B cell (primary cell): ENCODE results near the gene NPR3. TPM values are rescaled to one million over a fixed set of nuclear protein-coding genes. Genes with fewer than 3 reads are reported as not detected.

Experiments used
- ATAC-seq: fragments of 200-7000 bp; cut with Tn5 transposase; one replicate; pipeline ENCODE4 v1.10.0; 2021; ENCODE audit warnings: low read depth, mild to moderate bottlenecking, moderate number of reproducible peaks, moderate library complexity
- CTCF ChIA-PET: fragments of 350-600 bp; sonication (Branson Sonifier 250); formaldehyde crosslinking; loops from one replicate; lab custom pipeline; 2021; ENCODE audit warnings: antibody characterized with exemption, inconsistent platforms; lab: Charles Lee
- POLR2A ChIA-PET: fragments of 350-600 bp; sonication (Branson Sonifier 250); formaldehyde crosslinking; loops from one replicate; lab custom pipeline; 2021; ENCODE audit warnings: antibody characterized with exemption; lab: Charles Lee
- DNase-seq: peaks from one replicate; pipeline ENCODE4 v3.0.0; 2013
- H2AFZ ChIP-seq: 2 replicates; pipeline ENCODE4 v1.6.1; 2012; ENCODE audit warnings: mild to moderate bottlenecking, low read depth, low read length; ENCODE audit not compliant: insufficient read depth, poor library complexity, severe bottlenecking
- H3K27ac ChIP-seq, 2 donors: 1 replicate in 1 of 2; 2 replicates in 1 of 2; pipeline ENCODE4 v1.5.1; 2012 to 2013; ENCODE audit warnings: low read length in 2 of 2, mild to moderate bottlenecking in 2 of 2, moderate library complexity in 1 of 2
- H3K27me3 ChIP-seq, 4 experiments: fragments of 200-600 bp in 1 of 4; sonication (generic) in 1 of 4; replicated peaks in 1 of 4; 1 replicate in 2 of 4; 2 replicates in 2 of 4; pipeline versions ENCODE4 v1.6.1 to v1.7.0; 2013 to 2016; ENCODE audit warnings: low read length in 3 of 4, mild to moderate bottlenecking in 2 of 4, mixed read lengths in 1 of 4, moderate library complexity in 1 of 4; ENCODE audit not compliant: insufficient read depth in 4 of 4, control insufficient read depth in 3 of 4; ENCODE audit errors: control extremely low read depth in 1 of 4
- H3K36me3 ChIP-seq, 2 experiments: replicated peaks in 1 of 2; 1 replicate in 1 of 2; 2 replicates in 1 of 2; pipeline versions ENCODE4 v1.6.1 to v1.7.1; 2013; ENCODE audit warnings: low read length in 1 of 2; ENCODE audit not compliant: insufficient read depth in 2 of 2, control insufficient read depth in 1 of 2; ENCODE audit errors: control extremely low read depth in 1 of 2, extremely low read depth in 1 of 2
- H3K4me1 ChIP-seq, 2 donors: fragments of 200-600 bp in 1 of 2; sonication (generic) in 1 of 2; 1 replicate in 1 of 2; 2 replicates in 1 of 2; pipeline versions ENCODE4 v1.5.1 to v1.6.1; 2013 to 2017; ENCODE audit warnings: low read length in 2 of 2; ENCODE audit not compliant: control insufficient read depth in 2 of 2, insufficient read depth in 2 of 2
- H3K4me2 ChIP-seq: replicated peaks from 2 replicates; pipeline ENCODE3; 2012; ENCODE audit warnings: mild to moderate bottlenecking, low read depth, low read length; ENCODE audit not compliant: poor library complexity, severe bottlenecking
- H3K4me3 ChIP-seq, 5 experiments: fragments of 200-600 bp in 1 of 5; sonication (generic) in 1 of 5; 1 replicate in 3 of 5; 2 replicates in 2 of 5; pipeline versions ENCODE4 v1.5.1 to v1.7.0; 2011 to 2016; ENCODE audit warnings: low read length in 4 of 5, mild to moderate bottlenecking in 4 of 5, low read depth in 2 of 5, control low read depth in 1 of 5, moderate library complexity in 1 of 5; ENCODE audit not compliant: insufficient read depth in 1 of 5; ENCODE audit errors: control extremely low read depth in 1 of 5, extremely low read depth in 1 of 5
- H3K79me2 ChIP-seq: fragments of 200-600 bp; sonication (generic); one replicate; pipeline ENCODE4 v1.6.0; 2016; ENCODE audit warnings: low read length; ENCODE audit not compliant: control insufficient read depth, insufficient read depth
- H3K9ac ChIP-seq: fragments of 200-600 bp; sonication (generic); 2 replicates; pipeline ENCODE4 v1.6.1; 2017; ENCODE audit warnings: mild to moderate bottlenecking, low read length, moderate library complexity
- H3K9me3 ChIP-seq, 3 donors: one replicate each; pipeline versions ENCODE4 v1.6.1 to v1.7.1; 2013; ENCODE audit warnings: low read length in 2 of 3; ENCODE audit not compliant: control insufficient read depth in 2 of 3, insufficient read depth in 1 of 3; ENCODE audit errors: control extremely low read depth in 1 of 3
- H4K20me1 ChIP-seq: 2 replicates; pipeline ENCODE4 v1.6.0; 2012; ENCODE audit warnings: mild to moderate bottlenecking, low read length; ENCODE audit not compliant: insufficient read depth, control insufficient read depth, poor library complexity, severe bottlenecking
- H3K27ac Mint-ChIP-seq: one replicate; pipeline ENCODE4 v1.8.0; 2021; ENCODE audit warnings: mixed read lengths
- H3K27me3 Mint-ChIP-seq: one replicate; pipeline ENCODE4 v1.8.0; 2021; ENCODE audit warnings: mixed read lengths
- H3K4me1 Mint-ChIP-seq: one replicate; pipeline ENCODE4 v1.8.0; 2021; ENCODE audit warnings: mixed read lengths
- H3K4me3 Mint-ChIP-seq: one replicate; pipeline ENCODE4 v1.8.0; 2021; ENCODE audit warnings: mixed read lengths
- H3K9me3 Mint-ChIP-seq: one replicate; pipeline ENCODE4 v1.8.0; 2022; ENCODE audit warnings: mixed read lengths; ENCODE audit not compliant: insufficient read depth
- EZH2 ChIP-seq: IDR thresholded peaks from 2 replicates; pipeline ENCODE4 v1.6.1; 2012; ENCODE audit warnings: borderline replicate concordance, low read depth, mild to moderate bottlenecking, moderate library complexity, low read length; ENCODE audit not compliant: insufficient read depth, poor library complexity, severe bottlenecking
- WGBS: methylation state at CpG from one replicate; pipeline ENCODE4 v1.1.5; 2013; ENCODE audit warnings: missing lambda C conversion rate; ENCODE audit not compliant: insufficient coverage; 5-methylcytosine and 5-hydroxymethylcytosine counted together
- intact Hi-C: fragments of 100-400 bp; cut with micrococcal nuclease; formaldehyde crosslinking; loops from one replicate; pipeline ENCODE4 v1.10.0; 2022
- polyA plus RNA-seq: library from polyadenylated mRNA; depleted of rRNA; stranded (reverse); fragments of >200 nt; gene quantifications from 2 replicates; pipeline ENCODE4 v1.2.3, GENCODE V29; 2012
- total RNA-seq, 2 donors: library from RNA; stranded (reverse); fragments of 120-200 nt in 1 of 2; gene quantifications; 1 replicate in 1 of 2; 2 replicates in 1 of 2; pipeline versions ENCODE4 v1.2.3 to v1.2.4, GENCODE V29; 2013 to 2022
- TF ChIP-seq, protein P1 (sequence below): fragments of 200-600 bp; IDR thresholded peaks from one replicate; pipeline ENCODE4 v1.8.0; 2022; ENCODE audit warnings: antibody characterized with exemption, mild to moderate bottlenecking

NPR3 gene
- total and polyA plus RNA-seq, 2 donors (not counting 1 experiment from before 2014, with no cell fraction given), result not detected

DNA sequence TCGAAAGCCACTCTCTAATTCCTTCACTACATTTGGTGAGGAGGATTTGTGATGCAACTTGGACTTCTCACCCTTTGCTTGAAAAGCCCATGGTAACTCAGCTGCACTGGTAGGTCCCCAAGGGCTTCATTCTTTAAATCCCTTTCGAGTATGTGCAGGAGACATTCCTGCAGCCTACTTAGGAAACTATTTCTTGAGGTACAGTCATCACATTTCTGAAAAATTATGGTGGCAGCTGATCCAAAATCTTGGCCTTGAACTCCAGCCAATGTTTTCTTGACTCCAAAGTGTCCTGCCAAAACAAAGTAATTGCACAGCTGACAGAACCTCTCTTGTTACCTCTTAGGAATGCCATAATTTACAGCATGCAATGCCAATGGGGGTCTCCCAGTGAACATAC lies 99.7 kb downstream of the NPR3 start:
- H3K4me2 ChIP-seq, result no peak overlapping the region
- no peak overlapping the region for H3K9ac ChIP-seq
- TF ChIP-seq EZH2, result no peak
- TF ChIP-seq, protein P1, sequence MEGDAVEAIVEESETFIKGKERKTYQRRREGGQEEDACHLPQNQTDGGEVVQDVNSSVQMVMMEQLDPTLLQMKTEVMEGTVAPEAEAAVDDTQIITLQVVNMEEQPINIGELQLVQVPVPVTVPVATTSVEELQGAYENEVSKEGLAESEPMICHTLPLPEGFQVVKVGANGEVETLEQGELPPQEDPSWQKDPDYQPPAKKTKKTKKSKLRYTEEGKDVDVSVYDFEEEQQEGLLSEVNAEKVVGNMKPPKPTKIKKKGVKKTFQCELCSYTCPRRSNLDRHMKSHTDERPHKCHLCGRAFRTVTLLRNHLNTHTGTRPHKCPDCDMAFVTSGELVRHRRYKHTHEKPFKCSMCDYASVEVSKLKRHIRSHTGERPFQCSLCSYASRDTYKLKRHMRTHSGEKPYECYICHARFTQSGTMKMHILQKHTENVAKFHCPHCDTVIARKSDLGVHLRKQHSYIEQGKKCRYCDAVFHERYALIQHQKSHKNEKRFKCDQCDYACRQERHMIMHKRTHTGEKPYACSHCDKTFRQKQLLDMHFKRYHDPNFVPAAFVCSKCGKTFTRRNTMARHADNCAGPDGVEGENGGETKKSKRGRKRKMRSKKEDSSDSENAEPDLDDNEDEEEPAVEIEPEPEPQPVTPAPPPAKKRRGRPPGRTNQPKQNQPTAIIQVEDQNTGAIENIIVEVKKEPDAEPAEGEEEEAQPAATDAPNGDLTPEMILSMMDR, result no peak
- no peaks in the 10 kb centered on the region for H4K20me1 ChIP-seq
- H3K79me2 ChIP-seq, result no peaks in the 10 kb centered on the region
- DNase-seq, result no peak
- Mint-ChIP-seq H3K4me1 (no peaks in the 10 kb centered on the region), H3K27me3 (no peaks in the 10 kb centered on the region), H3K9me3 (peaks cover 2% of the 10 kb centered on the region), H3K27ac (no peak overlapping the region), H3K4me3 (no peak overlapping the region)
- ChIA-PET CTCF (no interaction called here), POLR2A (no interaction called here)
- no peak overlapping the region for H3K4me3 ChIP-seq
- H3K4me1 ChIP-seq, result no peaks in the 10 kb centered on the region
- peaks cover 0 to 1% (median 0%) of the 10 kb centered on the region in 3 donors for H3K9me3 ChIP-seq
- no peaks in the 10 kb centered on the region for H3K36me3 ChIP-seq
- intact Hi-C loops, result no loop called here
- no peak overlapping the region for H2AFZ ChIP-seq
- no peaks in the 10 kb centered on the region for H3K27me3 ChIP-seq
- 80% methylated on average over 2 of the region's 2 CpGs for WGBS
- ATAC-seq, result no peak
- H3K27ac ChIP-seq, result no peak overlapping the region

DNA sequence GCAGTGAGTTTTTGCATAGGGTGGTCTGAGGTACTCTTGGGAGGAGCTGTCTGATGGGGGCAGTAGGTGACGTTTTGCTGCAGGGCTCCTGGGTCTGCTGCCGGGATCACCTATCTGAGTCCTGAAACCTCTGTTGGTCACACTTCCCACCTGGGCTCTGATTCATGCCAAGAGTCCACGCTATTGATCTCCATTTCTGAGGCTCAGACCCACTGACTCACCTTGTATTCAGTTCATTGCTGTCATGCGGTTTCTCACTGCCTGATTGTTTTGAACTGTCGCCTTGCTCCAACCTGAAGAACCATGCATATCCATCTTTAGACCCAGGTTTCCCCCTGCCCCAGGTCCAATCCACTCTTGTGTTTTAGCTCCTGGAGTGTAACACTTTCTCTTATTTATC lies 101.3 kb downstream of the NPR3 start:
- TF ChIP-seq, protein P1, result no peak
- no peak for TF ChIP-seq EZH2
- Histone ChIP-seq H3K4me3 (no peak overlapping the region), H3K4me1 (no peaks in the 10 kb centered on the region), H3K9me3 (peaks cover 0 to 5% (median 0%) of the 10 kb centered on the region in 3 donors), H2AFZ (no peak overlapping the region), H3K4me2 (no peak overlapping the region), H3K27ac (no peak overlapping the region), H3K27me3 (no peaks in the 10 kb centered on the region), H3K79me2 (no peaks in the 10 kb centered on the region), H3K36me3 (no peaks in the 10 kb centered on the region), H4K20me1 (no peaks in the 10 kb centered on the region), H3K9ac (no peak overlapping the region)
- Mint-ChIP-seq H3K9me3 (peaks cover 2% of the 10 kb centered on the region), H3K27ac (no peak overlapping the region), H3K27me3 (no peaks in the 10 kb centered on the region), H3K4me1 (no peaks in the 10 kb centered on the region), H3K4me3 (no peak overlapping the region)
- ChIA-PET CTCF (no interaction called here), POLR2A (no interaction called here)
- intact Hi-C loops, result no loop called here
- DNase-seq, result no peak
- no peak for ATAC-seq
- 95% methylated on average over 5 of the region's 5 CpGs for WGBS
